ENCODE measurements around the gene CSRP1. TPM values are rescaled to one million over a fixed set of nuclear protein-coding genes. Genes with fewer than 3 reads are reported as not detected.

The CSRP1 gene
- total and polyA plus RNA-seq, 9 of the 15 experiments (the other 6 are each of a cell fraction or from before 2014, with no cell fraction given): 6.8 to 39.4 (median 23.7) TPM

GRCh38 chr1:201518071-201518470 lies 11.1 kb upstream of the CSRP1 start:
- BruUV-seq (replicated peaks): no TSS peak
- in situ Hi-C loops (cut with MboI): no loop called here
- Histone ChIP-seq H3K4me3 (no peak overlapping the region), H3K9ac (ENCODE audit: insufficient read depth in 1 of 2, low read depth in 2 of 2, low read length in 2 of 2) (no peak overlapping the region), H3K79me2 (ENCODE audit: control insufficient read depth, insufficient read depth, low read length) (no peaks in the 10 kb centered on the region), H3K27me3 (ENCODE audit: control insufficient read depth in 2 of 2, insufficient read depth in 2 of 2, low read length in 2 of 2) (no peaks in the 10 kb centered on the region), H2AFZ (ENCODE audit: low read depth, low read length) (no peak overlapping the region), H3K4me2 (ENCODE audit: insufficient read depth, low read length) (no peak overlapping the region), H3K9me1 (ENCODE audit: control insufficient read depth, insufficient read depth, low read length) (no peaks in the 10 kb centered on the region), H3K36me3 (ENCODE audit: control insufficient read depth, insufficient read depth, low read length) (no peaks in the 10 kb centered on the region), H3K4me1 (replicated peaks in 1 of 2; ENCODE audit: control insufficient read depth in 2 of 2, insufficient read depth in 2 of 2, low read length in 2 of 2) (peaks cover 10 to 27% of the 10 kb centered on the region in 2 experiments; a peak in 4 of 5 replicates), H4K20me1 (replicated peaks; ENCODE audit: control insufficient read depth, insufficient read depth, low read length) (no peaks in the 10 kb centered on the region), H3K9me3 (replicated peaks; ENCODE audit: control insufficient read depth, insufficient read depth, low read depth, low read length) (no peaks in the 10 kb centered on the region), H3K27ac (ENCODE audit: extremely low read depth, low read depth, low read length) (no peak overlapping the region)
- DNase-seq (ENCODE audit: extremely low read depth in 1 of 4, low spot score in 3 of 4) (no peak), FAIRE-seq (no peak), ATAC-seq (no peak)
- 68% methylated on average over 5 of the region's 5 CpGs for WGBS (ENCODE audit: insufficient coverage, low coverage, missing lambda C conversion rate)
- TF ChIP-seq JUN (IDR thresholded peaks at IDR 0.05; ENCODE audit: borderline replicate concordance, low read depth, low read length) (no peak), JUN (CRISPR knock-in tag; IDR thresholded peaks at IDR 0.05; ENCODE audit: borderline replicate concordance) (no peak), TEAD2 (tag; IDR thresholded peaks at IDR 0.05) (no peak), CSDE1 (IDR thresholded peaks at IDR 0.05) (no peak), RBM14 (IDR thresholded peaks at IDR 0.05; ENCODE audit: borderline replicate concordance, insufficient read depth, low read depth, low read length) (no peak), CEBPB (tag; IDR thresholded peaks at IDR 0.05) (peak; percentile 30; the same call in 1 of the 2 replicates), ZNF121 (CRISPR knock-in tag; conservative IDR thresholded peaks at IDR 0.05) (no peak)
- ChIA-PET POLR2A (no interaction called here), CTCF (ENCODE audit: low intra/inter-chr PET ratio) (no interaction called here)
- intact Hi-C loops (cut with micrococcal nuclease): no loop called here

- Histone ChIP-seq H3K36me3 (ENCODE audit: control insufficient read depth, insufficient read depth, low read length) (no peaks in the 10 kb centered on the region), H3K27ac (ENCODE audit: extremely low read depth, low read depth, low read length) (no peak overlapping the region), H3K4me2 (ENCODE audit: insufficient read depth, low read length) (no peak overlapping the region), H3K9me3 (replicated peaks; ENCODE audit: control insufficient read depth, insufficient read depth, low read depth, low read length) (no peaks in the 10 kb centered on the region), H3K4me1 (replicated peaks in 1 of 2; ENCODE audit: control insufficient read depth in 2 of 2, insufficient read depth in 2 of 2, low read length in 2 of 2) (peaks cover 11 to 30% of the 10 kb centered on the region in 2 experiments; a peak in 4 of 5 replicates), H3K9me1 (ENCODE audit: control insufficient read depth, insufficient read depth, low read length) (no peaks in the 10 kb centered on the region), H2AFZ (ENCODE audit: low read depth, low read length) (no peak overlapping the region), H3K9ac (ENCODE audit: insufficient read depth in 1 of 2, low read depth in 2 of 2, low read length in 2 of 2) (no peak overlapping the region), H3K4me3 (no peak overlapping the region), H4K20me1 (replicated peaks; ENCODE audit: control insufficient read depth, insufficient read depth, low read length) (no peaks in the 10 kb centered on the region), H3K79me2 (ENCODE audit: control insufficient read depth, insufficient read depth, low read length) (no peaks in the 10 kb centered on the region), H3K27me3 (ENCODE audit: control insufficient read depth in 2 of 2, insufficient read depth in 2 of 2, low read length in 2 of 2) (no peaks in the 10 kb centered on the region)
- no peak for DNase-seq (ENCODE audit: extremely low read depth in 1 of 4, low spot score in 3 of 4)
- in situ Hi-C loops (cut with MboI): no loop called here
- intact Hi-C loops (cut with micrococcal nuclease): no loop called here
- POLR2A ChIA-PET: no interaction called here
- CTCF ChIA-PET (ENCODE audit: low intra/inter-chr PET ratio): no interaction called here
- BruUV-seq (replicated peaks): no TSS peak
- FAIRE-seq: no peak
- no peak for ATAC-seq
- 42% methylated on average over 7 of the region's 7 CpGs for WGBS (ENCODE audit: insufficient coverage, low coverage, missing lambda C conversion rate)
- no peak for TF ChIP-seq CEBPZ (IDR thresholded peaks at IDR 0.05; ENCODE audit: borderline replicate concordance, low read depth, low read length)
- TF ChIP-seq SOX6 (IDR thresholded peaks at IDR 0.05): peak; percentile 51; the same call in 1 of the 2 replicates
- no peak for TF ChIP-seq ZNF197 (CRISPR knock-in tag; IDR thresholded peaks at IDR 0.05; ENCODE audit: low read depth)
- TF ChIP-seq IRF1 (CRISPR knock-in tag; IDR thresholded peaks at IDR 0.05; ENCODE audit: borderline replicate concordance): no peak
- TF ChIP-seq ZNF12 (CRISPR knock-in tag; IDR thresholded peaks at IDR 0.05): no peak
- no peak for TF ChIP-seq RBM15 (IDR thresholded peaks at IDR 0.05; ENCODE audit: insufficient read depth, low read length)
- TF ChIP-seq MEIS2 (IDR thresholded peaks at IDR 0.05; ENCODE audit: partially characterized antibody): peak; percentile 7
These were observed 10.7 kb upstream of the CSRP1 start for GRCh38 chr1:201517631-201518030.
